GM13976 (cell line): ENCODE measurements around the gene KRT2.

ENCODE experiments used
- DNase-seq: peaks from one replicate; pipeline ENCODE4 v3.0.0; 2012; ENCODE audit warnings: low spot score
- in situ Hi-C: fragments of 300-500 bp; cut with MboI; formaldehyde crosslinking; loops from one replicate; pipeline ENCODE4 v1.12.0; 2022; ENCODE audit warnings: low sequenced_read_pairs, mixed read lengths, inconsistent platforms; ENCODE audit not compliant: unreplicated experiment
- TF ChIP-seq, protein P1 (sequence below): IDR thresholded peaks from 2 replicates; pipeline ENCODE4 v1.5.1; 2012; ENCODE audit warnings: borderline replicate concordance, mild to moderate bottlenecking; ENCODE audit not compliant: insufficient read depth; ENCODE audit errors: extremely low read depth, missing control alignments, control extremely low read depth

Gene KRT2

GRCh38 chr12:52637299-52637698, 14.7 kb downstream of the KRT2 start:
- in situ Hi-C loops, result no loop called here
- DNase-seq, result no peak
- TF ChIP-seq, protein P1, sequence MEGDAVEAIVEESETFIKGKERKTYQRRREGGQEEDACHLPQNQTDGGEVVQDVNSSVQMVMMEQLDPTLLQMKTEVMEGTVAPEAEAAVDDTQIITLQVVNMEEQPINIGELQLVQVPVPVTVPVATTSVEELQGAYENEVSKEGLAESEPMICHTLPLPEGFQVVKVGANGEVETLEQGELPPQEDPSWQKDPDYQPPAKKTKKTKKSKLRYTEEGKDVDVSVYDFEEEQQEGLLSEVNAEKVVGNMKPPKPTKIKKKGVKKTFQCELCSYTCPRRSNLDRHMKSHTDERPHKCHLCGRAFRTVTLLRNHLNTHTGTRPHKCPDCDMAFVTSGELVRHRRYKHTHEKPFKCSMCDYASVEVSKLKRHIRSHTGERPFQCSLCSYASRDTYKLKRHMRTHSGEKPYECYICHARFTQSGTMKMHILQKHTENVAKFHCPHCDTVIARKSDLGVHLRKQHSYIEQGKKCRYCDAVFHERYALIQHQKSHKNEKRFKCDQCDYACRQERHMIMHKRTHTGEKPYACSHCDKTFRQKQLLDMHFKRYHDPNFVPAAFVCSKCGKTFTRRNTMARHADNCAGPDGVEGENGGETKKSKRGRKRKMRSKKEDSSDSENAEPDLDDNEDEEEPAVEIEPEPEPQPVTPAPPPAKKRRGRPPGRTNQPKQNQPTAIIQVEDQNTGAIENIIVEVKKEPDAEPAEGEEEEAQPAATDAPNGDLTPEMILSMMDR, result no peak

GRCh38 chr12:52636592-52637258, 15.3 kb downstream of the KRT2 start:
- DNase-seq, result no peak
- in situ Hi-C loops, result no loop called here
- TF ChIP-seq, protein P1, result no peak

- no peak for DNase-seq
- in situ Hi-C loops, result no loop called here
Observed at GRCh38 chr12:52636189-52636588, 15.8 kb downstream of the KRT2 start.

DNA sequence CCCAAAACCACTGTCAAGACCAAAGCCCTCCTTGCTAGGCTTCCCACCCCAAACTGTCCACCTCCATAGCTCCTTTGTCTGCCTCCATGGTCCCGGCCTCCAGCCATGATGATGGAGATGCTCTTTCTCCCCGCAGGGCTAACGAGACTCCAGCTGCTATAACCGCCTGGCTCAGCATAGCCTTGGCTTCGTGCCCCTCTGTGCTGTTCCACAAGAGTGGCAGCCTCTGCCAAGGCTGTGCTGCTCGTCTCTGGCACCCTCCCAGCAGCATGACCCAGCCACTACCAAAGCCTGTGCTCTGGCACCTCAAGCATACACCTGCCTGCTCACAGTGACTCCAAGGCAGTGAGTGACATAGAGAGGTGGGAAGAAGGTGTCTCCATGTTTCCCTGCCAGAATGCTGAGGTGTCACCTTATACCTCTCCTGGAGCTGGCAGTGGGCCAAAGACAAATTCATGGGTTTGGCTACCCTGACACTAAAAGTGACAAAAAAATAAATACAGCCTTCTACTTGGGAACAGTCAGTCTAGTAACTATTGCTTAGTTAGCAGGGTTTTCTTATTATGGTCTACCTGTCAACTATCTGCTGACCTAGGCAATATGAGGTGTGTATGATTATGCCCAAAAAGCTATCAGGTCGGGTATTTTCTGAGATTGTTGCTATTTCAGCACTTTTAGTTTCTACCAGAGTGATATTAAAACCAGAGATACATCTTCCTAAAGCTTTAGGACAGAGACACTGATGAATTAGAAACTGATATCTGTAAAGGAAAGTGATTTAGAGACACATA, 17.6 kb downstream of the KRT2 start:
- TF ChIP-seq, protein P1, result no peak
- in situ Hi-C loops, result no loop called here
- DNase-seq, result no peak

More at GRCh38 chr12:52636189-52636588, 15.8 kb downstream of the KRT2 start:
- TF ChIP-seq, protein P1, result no peak

DNA sequence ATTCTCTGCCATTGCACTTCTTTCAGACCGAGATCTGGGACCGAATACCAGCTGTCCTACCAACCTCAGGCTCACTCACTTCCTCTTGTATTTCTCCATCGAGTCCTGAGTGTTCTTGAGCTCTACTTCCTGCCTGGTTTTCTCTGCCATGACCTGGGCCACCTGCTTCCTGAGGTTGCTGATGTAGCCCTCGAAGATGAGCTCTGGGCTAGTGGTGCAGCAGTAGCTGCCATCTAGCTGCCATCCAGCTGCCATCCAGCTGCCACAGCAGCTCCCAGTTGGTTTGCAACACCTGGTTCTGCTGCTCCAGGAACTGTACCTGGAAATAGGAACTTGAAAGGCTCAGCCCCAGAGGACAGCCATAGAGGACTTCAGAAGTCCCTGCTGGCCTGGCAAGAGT, 18.6 kb downstream of the KRT2 start:
- in situ Hi-C loops, result no loop called here
- DNase-seq, result no peak
- TF ChIP-seq, protein P1, result no peak

DNA sequence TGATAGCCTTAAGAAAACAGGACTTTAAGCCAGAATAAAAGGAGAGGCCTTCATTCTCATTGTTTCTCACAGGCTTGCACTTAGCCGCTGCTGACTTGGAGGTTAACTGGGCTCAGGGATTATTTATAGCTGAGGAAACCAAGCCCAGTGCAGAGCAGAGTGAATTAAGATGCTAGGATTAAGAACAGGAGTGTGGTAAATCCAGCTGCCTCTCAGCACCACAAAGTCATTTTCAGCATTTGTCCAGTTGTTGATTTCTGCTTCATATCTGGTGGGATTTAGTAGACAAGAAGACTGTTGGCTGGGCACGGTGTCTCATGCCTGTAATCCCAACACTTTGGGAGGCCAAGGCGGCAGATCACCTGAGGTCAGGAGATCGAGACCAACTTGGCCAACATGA, 19.4 kb downstream of the KRT2 start:
- TF ChIP-seq, protein P1, result no peak
- in situ Hi-C loops, result no loop called here
- DNase-seq, result no peak
